ENCODE data around the gene ADAMTS2. TPM values are rescaled to one million over a fixed set of nuclear protein-coding genes. Genes with fewer than 3 reads are reported as not detected.

The ADAMTS2 gene
- total RNA-seq, 1 donor from 2014 or later, result not detected

DNA sequence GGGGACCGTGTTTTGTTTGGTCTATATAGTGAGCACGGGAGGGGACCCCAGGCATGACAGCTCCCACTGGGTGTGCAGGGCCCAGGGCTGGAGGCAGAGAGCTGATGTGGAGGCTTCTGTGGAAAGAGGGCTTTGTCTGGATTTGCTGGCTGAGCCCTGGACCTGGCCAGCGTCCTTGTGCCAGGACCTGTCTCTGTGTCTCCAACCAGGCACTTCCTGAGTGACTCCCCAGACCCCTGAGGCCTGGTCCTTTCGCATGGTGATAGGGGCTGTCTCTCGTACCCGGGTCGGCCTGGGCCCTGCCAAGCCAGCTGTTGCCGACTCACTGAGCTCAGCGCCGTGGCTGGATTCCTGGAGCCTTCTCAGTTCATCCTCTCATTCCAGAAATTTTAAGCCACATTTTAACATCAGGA is 77.6 kb downstream of the ADAMTS2 start:
- DNase-seq (peak; percentile 2), ATAC-seq (ENCODE audit: low read depth) (no peak)
- TF ChIP-seq, protein P1, sequence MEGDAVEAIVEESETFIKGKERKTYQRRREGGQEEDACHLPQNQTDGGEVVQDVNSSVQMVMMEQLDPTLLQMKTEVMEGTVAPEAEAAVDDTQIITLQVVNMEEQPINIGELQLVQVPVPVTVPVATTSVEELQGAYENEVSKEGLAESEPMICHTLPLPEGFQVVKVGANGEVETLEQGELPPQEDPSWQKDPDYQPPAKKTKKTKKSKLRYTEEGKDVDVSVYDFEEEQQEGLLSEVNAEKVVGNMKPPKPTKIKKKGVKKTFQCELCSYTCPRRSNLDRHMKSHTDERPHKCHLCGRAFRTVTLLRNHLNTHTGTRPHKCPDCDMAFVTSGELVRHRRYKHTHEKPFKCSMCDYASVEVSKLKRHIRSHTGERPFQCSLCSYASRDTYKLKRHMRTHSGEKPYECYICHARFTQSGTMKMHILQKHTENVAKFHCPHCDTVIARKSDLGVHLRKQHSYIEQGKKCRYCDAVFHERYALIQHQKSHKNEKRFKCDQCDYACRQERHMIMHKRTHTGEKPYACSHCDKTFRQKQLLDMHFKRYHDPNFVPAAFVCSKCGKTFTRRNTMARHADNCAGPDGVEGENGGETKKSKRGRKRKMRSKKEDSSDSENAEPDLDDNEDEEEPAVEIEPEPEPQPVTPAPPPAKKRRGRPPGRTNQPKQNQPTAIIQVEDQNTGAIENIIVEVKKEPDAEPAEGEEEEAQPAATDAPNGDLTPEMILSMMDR (IDR thresholded peaks at IDR 0.05), result no peak
- Mint-ChIP-seq H3K9me3 (no peaks in the 10 kb centered on the region), H3K27me3 (no peaks in the 10 kb centered on the region), H3K36me3 (ENCODE audit: low read depth) (no peaks in the 10 kb centered on the region), H3K27ac (no peak overlapping the region), H3K4me3 (no peak overlapping the region), H3K4me1 (no peaks in the 10 kb centered on the region)
- intact Hi-C loops (cut with micrococcal nuclease), result no loop called here
- POLR2A ChIA-PET, result no interaction called here
- CTCF ChIA-PET, result no interaction called here

DNA sequence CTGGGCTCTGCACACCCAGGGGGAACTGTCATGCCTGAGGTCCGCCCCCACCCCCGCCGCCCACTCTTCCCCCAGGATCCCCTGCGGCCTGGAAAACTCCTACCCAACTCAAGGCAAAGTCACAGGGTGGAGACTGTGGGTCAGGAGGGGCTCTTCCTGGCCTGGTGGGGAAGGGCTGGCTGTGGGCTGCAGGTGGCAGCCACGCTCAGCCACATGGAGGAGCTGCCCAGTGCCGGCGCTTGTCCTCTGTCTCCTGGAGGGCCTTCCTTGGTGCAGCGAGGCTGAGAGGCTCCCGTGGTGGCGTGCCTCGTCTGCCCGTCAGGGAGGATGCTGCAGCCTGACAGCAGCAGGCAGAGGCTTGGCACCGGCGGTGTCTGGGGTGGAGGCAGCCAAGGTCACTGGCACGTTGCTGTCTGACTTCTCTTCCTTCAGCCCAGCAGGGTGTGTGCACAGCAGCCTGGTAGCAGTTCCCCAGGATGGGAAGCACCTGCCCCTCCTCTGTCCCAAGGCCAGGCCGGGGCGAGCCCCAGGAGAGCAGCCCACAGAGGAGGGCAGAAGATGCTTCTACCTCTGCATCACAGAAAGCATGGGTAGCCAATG is 78.1 kb downstream of the ADAMTS2 start:
- no peaks in the 10 kb centered on the region for H3K4me1 Mint-ChIP-seq
- ATAC-seq (ENCODE audit: low read depth), result no peak
- no peaks in the 10 kb centered on the region for H3K9me3 Mint-ChIP-seq
- DNase-seq, result peak; percentile 7
- no peak overlapping the region for H3K4me3 Mint-ChIP-seq
- TF ChIP-seq, protein P1 (IDR thresholded peaks at IDR 0.05), result no peak
- CTCF ChIA-PET, result no interaction called here
- H3K27ac Mint-ChIP-seq, result no peak overlapping the region
- no peaks in the 10 kb centered on the region for H3K36me3 Mint-ChIP-seq (ENCODE audit: low read depth)
- intact Hi-C loops (cut with micrococcal nuclease), result no loop called here
- H3K27me3 Mint-ChIP-seq, result no peaks in the 10 kb centered on the region
- POLR2A ChIA-PET, result no interaction called here

DNA sequence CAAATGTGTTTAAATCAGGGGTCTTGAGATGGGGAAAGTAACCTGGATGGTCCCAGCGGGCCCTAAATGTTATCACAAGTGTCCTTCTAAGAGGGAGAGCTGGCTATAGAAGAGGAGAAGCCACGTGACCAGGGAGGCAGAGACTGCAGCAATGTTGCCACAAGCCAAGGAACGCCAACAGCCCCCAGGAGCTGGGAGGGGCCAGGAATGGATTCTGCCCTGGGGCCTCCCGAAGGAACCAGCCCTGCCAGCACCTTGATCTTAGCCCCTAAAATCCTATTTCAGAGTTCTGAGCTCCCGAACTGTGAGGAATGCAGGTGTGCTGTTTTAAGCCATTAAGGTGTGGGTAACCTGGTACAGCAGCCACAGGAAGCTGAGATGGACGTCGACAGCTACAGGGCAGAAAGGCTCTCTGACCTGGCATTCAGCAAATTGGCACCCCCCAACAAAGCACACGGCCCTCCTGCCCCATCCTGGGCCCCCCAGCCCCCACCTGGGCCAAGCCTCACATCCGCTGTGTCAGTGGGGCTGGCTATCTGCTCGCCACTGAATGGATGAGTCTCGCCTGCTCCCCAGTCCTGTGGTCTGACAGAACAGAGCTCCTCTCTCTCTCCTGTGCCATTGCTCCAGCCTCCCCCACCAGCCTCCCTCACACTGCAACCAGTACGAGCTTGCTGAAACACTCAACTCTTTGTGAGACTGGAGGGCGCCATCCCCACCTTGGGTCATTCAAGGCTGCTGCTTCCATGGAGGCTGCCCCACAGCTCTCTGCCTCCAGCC is 78.8 kb downstream of the ADAMTS2 start:
- Mint-ChIP-seq H3K27ac (no peak overlapping the region), H3K4me3 (no peak overlapping the region), H3K36me3 (ENCODE audit: low read depth) (no peaks in the 10 kb centered on the region), H3K27me3 (no peaks in the 10 kb centered on the region), H3K9me3 (no peaks in the 10 kb centered on the region), H3K4me1 (no peaks in the 10 kb centered on the region)
- intact Hi-C loops (cut with micrococcal nuclease), result no loop called here
- DNase-seq (no peak), ATAC-seq (ENCODE audit: low read depth) (no peak)
- TF ChIP-seq, protein P1 (IDR thresholded peaks at IDR 0.05), result no peak
- ChIA-PET POLR2A (no interaction called here), CTCF (no interaction called here)

DNA sequence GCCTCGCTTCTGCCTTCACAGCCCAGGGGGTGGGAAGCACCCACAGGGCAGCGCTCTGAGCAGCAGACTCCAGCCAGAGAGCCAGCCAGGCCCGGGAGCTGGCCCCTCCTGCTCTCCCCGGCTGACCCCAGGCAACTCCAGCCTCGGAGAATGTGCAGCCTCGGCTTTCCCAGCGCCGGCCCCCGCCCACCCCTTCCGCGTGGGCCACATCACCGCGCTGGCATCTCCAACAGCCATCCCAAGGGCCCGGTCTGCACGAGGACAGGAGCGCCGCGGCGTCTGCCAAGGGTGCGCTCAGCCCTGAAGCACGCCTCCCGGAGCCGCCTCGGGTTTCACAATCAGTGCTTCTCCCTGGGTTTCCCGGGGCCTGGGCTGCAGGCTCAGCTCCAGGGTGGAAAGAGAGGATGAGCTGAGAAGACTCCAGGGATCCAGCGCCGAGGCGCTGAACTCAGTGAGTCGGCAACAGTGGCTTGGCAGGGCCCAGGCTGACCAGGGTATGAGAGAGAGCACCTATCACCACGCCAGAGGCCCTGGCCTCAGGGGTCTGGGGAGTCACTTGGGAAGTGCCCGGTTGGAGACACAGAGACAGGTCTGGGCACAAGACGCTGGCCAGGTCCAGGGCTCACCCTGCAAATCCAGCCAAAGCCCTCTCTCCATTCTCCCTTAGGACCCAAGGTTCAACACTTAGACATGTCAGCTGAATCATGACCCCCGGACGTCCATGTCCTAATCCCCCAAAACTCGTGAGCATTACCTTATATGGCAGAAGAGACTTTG is 79.6 kb downstream of the ADAMTS2 start:
- TF ChIP-seq, protein P1 (IDR thresholded peaks at IDR 0.05), result no peak
- Mint-ChIP-seq H3K4me3 (no peak overlapping the region), H3K4me1 (no peaks in the 10 kb centered on the region), H3K36me3 (ENCODE audit: low read depth) (no peaks in the 10 kb centered on the region), H3K27me3 (no peaks in the 10 kb centered on the region), H3K9me3 (no peaks in the 10 kb centered on the region), H3K27ac (no peak overlapping the region)
- intact Hi-C loops (cut with micrococcal nuclease), result no loop called here
- DNase-seq, result peak; percentile 6
- ChIA-PET POLR2A (no interaction called here), CTCF (no interaction called here)
- no peak for ATAC-seq (ENCODE audit: low read depth)

All from activated B cell treated with CpG ODN at 0.5 μM for 24 hours (primary cell).